GM12878 (cell line): ENCODE measurements around the gene CHAC2.

Experiments used
- BCL11A ChIP-seq: IDR thresholded peaks from 2 replicates; pipeline ENCODE4 v1.6.1; 2011; ENCODE audit warnings: low read depth, low read length
- CTCF ChIP-seq, 3 experiments: IDR thresholded peaks in 2 of 3; conservative IDR thresholded peaks in 1 of 3; 2 replicates each; pipeline ENCODE4 v1.5.1; 2011; ENCODE audit warnings: low read depth in 3 of 3, low read length in 3 of 3, mild to moderate bottlenecking in 3 of 3, control low read depth in 2 of 3, moderate library complexity in 2 of 3, inconsistent platforms in 1 of 3, mixed read lengths in 1 of 3; ENCODE audit not compliant: control insufficient read depth in 2 of 3, insufficient read depth in 1 of 3; ENCODE audit errors: extremely low read depth in 1 of 3
- EZH2 ChIP-seq: IDR thresholded peaks from 2 replicates; pipeline ENCODE4 v1.6.1; 2012; ENCODE audit warnings: low read depth, mild to moderate bottlenecking, control low read depth, inconsistent platforms, low read length, borderline replicate concordance; ENCODE audit not compliant: control insufficient read depth
- POLR2A ChIP-seq: IDR thresholded peaks from 2 replicates; pipeline ENCODE4 v1.6.1; 2011; ENCODE audit warnings: low read depth, mild to moderate bottlenecking, low read length
- POLR2AphosphoS5 ChIP-seq: IDR thresholded peaks from 2 replicates; pipeline ENCODE4 v1.6.1; 2011; ENCODE audit warnings: mild to moderate bottlenecking, low read length, inconsistent platforms
- TAF1 ChIP-seq: IDR thresholded peaks from 2 replicates; pipeline ENCODE4 v1.6.1; 2011; ENCODE audit warnings: mild to moderate bottlenecking, low read depth, low read length, borderline replicate concordance
- TCF7 ChIP-seq: IDR thresholded peaks from 2 replicates; pipeline ENCODE4 v1.6.1; 2014; ENCODE audit warnings: antibody characterized with exemption, borderline replicate concordance
- ZNF274 ChIP-seq: IDR thresholded peaks from one replicate; pipeline ENCODE4 v1.8.0; 2011; ENCODE audit not compliant: insufficient read length, insufficient read depth

- no peak for TF ChIP-seq CTCF (IDR thresholded peaks at IDR 0.05 in 2 of 3, conservative IDR thresholded peaks at IDR 0.05 in 1 of 3; ENCODE audit: control insufficient read depth in 2 of 3, extremely low read depth in 1 of 3, insufficient read depth in 1 of 3, low read depth in 3 of 3, low read length in 3 of 3)
- TF ChIP-seq POLR2A = no peak
- TF ChIP-seq BCL11A = no peak
- TF ChIP-seq TCF7 = no peak
- TF ChIP-seq POLR2AphosphoS5 = no peak
- no peak for TF ChIP-seq EZH2
- TF ChIP-seq ZNF274 = no peak
- no peak for TF ChIP-seq TAF1
Observed at GRCh38 chr2:53777134-53777533, 9.5 kb downstream of the CHAC2 start.
